Testis (tissue), 2 donors: ENCODE measurements around the gene ZNF880.

Experiments
- CTCF ChIP-seq, 3 experiments: fragments of 450-650 bp in 2 of 3; fragments of 200-600 bp in 1 of 3; sonication (generic) in 1 of 3; IDR thresholded peaks; one replicate each; pipeline ENCODE4 v1.5.1; 2016 to 2019; ENCODE audit warnings: antibody characterized with exemption in 3 of 3, mild to moderate bottlenecking in 2 of 3, moderate library complexity in 1 of 3
- POLR2A ChIP-seq: fragments of 450-650 bp; IDR thresholded peaks from one replicate; pipeline ENCODE4 v1.6.1; 2017; ENCODE audit warnings: antibody characterized with exemption, mild to moderate bottlenecking, moderate library complexity

- no peak for TF ChIP-seq CTCF (IDR thresholded peaks at IDR 0.05)
- TF ChIP-seq POLR2A: no peak
These were observed 3.3 kb upstream of the ZNF880 start for GRCh38 chr19:52366414-52366824.
